M059J (cell line): ENCODE measurements around the gene NEU4. TPM values are rescaled to one million over a fixed set of nuclear protein-coding genes. Genes with fewer than 3 reads are reported as not detected.
"Not testable (repeated sequence)": the region's sequence is repeated elsewhere in the genome, so short reads cannot be mapped to it uniquely, and the experiment has no call there.

ENCODE experiments used
- DNase-seq: peaks from one replicate; pipeline ENCODE4 v3.0.0-alpha.2; 2012; ENCODE audit warnings: low read depth
- total RNA-seq: library from RNA; depleted of rRNA; stranded (reverse); fragments of >200 nt; shearing (Covaris generic); gene quantifications from 2 replicates; pipeline ENCODE4 v1.2.3, GENCODE V29; 2014

Gene NEU4
- total RNA-seq, 1 experiment from 2014 or later: not detected

DNA sequence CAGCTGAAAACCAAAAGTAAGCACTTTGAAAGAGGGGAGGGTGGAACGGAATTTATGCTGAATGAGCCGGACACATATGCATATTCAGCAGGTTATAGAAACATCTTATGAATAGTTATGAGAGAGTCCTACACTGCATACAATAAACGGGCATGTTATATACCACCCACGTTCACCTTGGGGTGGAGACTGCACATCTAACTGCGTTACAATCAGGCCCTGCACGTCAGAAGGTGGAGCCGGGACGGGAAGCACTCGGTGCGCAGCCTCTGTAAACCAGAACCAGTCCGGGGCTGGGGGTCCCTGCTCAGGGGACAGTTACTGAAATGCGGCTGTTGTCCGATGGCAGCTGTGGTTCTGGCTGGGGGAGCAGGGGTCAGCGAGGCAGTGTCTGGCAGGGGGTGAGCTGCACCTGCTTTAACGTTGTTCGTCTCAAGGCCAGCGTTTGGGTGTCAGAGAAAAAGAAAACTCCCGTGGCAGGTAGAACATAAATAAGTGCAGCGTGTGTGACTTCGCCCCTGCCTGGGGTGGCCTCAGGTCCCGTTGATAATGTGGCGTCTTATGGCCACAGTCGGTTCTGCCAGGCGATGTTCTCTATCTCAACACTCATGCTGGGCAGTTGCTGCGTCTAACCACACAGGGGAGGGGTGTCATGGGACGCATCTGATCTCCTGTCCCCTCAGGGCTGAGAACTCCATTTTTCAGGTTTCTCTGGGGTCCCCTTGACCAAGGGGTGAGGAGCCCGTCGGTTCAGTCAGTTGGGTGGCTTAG, 24.9 kb downstream of the NEU4 start:
- not testable (repeated sequence) for DNase-seq

DNA sequence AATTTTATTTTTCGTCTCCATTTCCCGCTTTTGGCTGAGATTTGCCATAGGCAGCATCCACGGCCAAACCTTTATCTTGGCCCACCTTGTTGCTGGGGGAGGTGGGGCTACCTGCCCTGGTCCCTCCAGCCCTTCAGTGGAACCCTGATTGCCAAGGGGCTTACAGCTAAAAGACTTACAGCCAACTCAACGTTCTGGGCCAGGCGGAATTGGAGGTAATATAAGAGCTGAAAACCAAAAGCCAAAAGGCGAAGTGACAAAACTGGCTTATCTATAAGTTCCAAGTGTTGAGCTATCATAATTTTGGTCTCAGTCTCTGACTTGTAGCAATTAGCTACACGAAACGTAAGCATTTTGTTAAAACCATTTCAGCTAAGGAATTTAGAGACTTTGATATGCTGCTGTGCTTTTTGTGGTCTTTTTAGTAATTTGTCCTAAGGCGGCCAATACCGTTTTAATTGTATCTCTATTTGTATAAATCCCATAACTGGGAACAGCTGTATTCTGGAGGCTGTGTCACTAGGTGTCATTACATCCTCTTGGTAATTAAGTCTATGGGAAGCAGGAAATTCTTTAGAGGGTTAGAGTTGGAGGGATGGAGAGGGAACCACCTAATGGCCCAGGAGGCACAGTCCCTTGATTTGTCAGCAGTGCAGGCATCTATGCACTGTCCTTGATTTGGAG, 25.7 kb downstream of the NEU4 start:
- no peak for DNase-seq

DNA sequence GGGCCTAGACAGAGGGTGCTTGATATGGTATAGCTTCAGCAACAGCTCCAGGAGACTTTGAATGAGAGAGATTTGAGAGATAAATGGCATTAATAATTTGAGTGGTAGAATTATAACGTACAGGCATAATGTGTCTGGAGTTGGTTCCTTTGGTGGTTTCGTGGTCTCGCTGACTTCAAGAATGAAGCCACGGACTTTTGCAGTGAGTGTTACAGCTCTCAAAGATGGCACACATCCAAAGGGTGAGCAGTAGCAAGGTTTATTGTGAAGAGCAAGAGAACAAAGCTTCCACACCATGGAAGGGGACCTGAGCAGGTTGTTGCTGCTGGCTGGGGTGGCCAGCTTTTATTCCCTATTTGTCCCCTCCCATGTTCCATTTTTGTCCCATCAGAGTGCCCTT, 26.6 kb downstream of the NEU4 start:
- peak; percentile 32 for DNase-seq

DNA sequence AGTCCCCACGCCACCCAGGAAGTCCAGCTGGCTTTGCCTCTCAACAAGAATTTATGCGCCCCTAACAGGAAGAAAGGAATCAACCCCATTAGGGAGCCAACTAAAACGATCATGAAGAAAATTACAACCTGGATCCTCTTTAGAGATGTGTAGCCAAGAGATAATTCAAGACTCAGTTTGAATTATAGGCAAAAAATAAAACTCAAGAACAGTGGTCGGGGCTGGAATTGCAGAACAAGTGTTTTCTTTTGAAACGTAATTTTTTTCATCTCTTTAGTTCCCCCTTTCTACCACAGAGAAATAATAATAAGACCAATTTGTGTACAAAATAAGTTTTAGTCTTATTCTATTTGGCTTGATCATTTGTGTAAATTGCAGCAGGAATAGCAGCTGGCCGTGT, 27.3 kb downstream of the NEU4 start:
- DNase-seq: no peak

GRCh38 chr2:241837197-241837965, 28.4 kb downstream of the NEU4 start:
- DNase-seq: no peak

DNA sequence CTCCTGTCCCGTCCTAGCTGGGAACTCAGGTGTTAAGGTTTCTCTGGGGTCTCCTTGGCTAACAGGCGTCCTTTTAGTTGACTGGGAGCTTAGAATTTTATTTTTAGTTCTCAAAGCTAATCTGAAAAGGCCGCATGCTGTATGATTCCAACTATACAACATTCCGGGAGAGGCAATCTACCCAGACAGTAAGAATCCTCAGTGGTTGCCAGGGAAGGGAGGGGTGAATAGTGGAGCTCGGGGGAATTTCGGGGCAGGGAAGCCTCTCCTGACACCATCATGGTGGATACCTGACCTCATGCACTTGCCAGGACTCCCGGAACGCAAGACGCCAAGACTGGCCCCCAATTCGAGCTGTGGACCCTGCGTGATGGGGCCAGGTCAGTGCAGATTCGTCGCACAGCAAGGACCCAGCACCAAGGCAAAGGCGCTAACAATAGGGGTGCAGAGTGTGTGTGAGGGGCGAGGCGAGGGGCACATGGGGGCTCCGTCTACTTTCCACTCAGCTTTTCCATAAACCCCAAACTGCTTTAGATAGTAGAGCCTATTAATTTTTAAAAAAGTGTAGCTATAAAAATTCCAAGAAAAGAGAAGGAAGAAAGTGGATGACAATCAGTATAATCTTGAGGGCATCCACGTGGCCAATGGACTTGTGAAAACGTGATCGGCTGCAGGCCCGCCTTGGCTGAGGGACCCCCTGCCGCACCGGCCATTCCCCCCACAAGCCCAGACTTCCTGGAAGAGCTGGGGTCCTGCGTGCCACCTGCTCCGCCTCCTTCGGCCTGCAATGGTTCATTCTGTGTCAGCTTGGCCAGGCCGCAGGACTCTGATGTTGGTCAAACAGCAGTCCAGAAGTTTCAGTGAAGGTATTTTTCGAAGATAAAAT, 32.4 kb downstream of the NEU4 start:
- DNase-seq: no peak

DNA sequence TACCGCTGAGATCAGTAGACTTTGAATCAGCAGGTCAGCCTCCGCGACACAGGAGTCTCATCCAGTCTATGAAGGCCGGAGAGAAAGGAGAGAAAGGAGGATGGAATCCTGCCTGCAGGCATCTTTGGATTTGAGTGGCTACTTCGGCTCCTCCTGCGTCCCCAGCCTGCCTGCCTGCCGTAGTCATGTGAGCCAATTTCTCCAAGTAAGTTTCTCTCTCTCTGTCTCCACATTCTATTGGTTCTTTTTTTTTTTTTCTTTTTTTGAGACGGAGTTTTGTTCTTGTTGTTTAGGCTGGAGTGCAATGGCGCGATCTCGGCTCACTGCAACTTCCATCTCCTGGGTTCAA, 33.0 kb downstream of the NEU4 start:
- DNase-seq: no peak

DNA sequence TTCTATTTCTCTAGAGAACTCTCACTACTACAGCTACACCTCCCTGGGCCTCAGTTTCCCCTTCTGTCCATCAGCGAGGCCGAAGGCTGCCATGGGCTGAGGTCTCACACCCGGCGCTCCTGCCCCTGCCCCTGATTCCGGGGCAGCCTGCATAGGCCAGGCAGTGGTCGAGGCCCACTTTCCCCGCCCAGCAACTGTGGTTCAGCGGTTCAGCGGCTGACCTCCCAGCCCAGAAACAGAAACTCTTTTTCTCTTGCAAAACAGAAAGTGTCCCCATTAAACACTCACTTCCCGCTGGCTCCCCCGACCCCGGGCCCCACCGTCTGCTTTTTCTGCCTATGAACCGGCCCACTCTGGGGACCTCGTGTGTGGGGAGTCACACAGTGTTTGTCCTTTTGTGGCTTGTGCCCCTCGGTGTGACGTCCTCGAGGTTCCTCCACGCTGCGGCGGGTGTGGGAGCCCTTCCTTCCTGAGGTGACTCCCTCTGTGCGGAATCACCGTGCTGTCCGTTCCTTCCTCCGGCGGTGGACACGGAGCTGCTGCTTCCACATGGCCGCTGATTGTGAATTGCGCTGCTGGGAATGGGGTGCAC, 33.7 kb downstream of the NEU4 start:
- DNase-seq: no peak

DNA sequence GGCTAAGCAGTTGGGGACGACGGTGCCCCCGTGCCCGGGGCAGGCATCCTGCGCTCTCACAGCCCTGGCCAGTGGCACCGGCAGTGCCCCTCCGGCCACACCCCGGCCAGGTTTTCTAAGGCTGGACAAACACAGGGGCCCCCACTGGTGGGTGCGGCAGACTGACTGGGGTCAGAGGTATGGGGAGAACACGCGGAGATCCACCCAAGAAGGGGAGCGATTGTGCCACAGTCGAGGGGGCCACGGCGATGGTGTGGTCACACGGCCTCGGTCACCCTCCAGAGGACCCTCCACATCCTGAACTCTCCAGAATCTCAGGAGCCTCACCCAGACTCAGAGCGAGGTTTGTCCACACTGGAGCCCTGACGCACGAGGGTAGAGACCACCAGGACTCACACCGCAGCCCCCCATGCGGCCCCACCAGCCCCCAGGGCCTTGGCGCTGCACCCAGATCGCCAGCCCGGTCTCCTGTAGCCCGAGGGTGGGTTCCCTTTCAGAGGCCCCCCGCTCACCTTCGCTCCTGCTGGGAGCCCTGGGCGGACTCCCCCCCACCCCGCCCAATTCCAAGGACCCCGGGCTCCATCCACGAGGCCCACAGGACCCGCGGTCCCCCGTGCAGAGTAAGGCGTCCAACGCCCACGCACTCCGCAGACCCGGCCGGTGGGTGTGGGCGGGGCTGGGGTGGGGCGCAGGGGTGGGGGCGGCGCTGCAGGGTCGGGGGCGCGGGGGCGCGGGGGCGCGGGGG, 34.5 kb downstream of the NEU4 start:
- DNase-seq: no peak

DNA sequence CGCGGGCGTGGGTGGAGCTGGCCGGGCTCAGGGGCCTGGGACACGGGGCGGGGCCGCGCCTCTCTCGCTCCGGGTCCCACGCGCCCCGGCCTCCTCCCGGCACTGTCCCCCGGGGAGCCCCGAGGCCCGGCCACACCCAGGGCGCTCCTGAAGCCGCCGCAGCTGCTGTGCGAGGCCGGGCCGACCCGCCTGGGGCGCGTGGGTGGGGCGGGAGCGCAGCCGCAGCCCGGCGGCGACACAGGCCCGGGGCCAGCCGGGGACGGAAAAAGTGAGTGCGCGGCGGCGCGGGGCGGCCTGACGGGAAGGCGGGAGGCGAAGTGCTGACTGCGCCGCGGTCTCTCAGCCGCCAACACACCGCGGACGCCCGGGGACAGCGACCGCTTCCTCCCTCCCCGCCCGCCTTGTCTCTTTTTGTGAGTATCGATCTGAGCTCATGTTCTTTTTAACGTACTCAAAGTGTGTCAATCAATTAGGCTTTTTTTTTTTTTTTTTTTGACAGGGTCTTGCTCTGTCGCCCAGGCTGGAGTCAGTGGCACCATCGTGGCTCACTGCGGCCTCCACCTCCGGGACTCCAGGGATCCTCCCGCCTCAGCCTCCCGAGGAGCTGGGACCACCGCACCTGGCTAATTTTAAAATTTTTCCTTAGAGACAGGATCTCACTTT, 35.2 kb downstream of the NEU4 start:
- DNase-seq: peak; percentile 30

- no peak for DNase-seq
Observed at GRCh38 chr2:241844831-241845578, 36.0 kb downstream of the NEU4 start.

GRCh38 chr2:241846406-241846805, 37.4 kb downstream of the NEU4 start:
- no peak for DNase-seq

DNA sequence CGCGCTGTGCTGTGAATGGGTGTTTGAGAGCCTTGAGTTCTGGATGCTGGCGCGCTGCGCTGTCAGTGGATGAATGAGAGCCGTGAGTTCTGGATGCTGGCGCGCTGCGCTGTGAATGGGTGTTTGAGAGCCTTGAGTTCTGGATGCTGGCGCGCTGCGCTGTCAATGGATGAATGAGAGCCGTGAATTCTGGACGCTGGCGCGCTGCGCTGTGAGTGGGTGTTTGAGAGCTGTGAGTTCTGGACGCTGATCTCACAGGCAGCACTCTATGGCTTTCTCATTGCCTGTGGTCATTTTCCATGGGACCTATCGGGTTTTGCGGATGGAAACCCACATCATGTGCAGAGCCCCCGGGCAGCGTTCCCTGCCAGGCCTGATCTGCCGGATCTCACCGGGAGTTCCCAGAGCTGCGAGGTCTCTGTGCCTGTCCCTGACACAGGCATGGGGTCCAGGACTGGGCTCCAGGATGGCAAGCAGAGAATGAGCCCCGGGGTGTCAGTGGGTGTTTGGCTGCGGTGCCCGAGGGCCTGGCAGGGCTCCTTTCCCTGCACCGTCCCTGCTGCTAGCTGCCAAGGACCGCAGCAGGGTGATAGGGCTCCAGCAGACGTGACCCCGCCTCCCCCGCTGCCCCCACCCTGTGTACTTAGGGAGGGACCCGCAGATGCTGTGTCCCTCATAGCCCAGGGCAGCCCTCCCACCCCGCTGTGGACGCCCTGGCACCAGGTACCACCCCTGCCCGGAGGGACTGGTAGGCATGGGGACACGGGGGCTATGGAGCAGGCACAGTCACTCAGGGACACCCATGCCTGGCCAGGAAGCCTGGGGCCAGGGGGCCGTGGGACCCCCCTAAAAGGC, 40.0 kb downstream of the NEU4 start:
- DNase-seq: no peak

DNA sequence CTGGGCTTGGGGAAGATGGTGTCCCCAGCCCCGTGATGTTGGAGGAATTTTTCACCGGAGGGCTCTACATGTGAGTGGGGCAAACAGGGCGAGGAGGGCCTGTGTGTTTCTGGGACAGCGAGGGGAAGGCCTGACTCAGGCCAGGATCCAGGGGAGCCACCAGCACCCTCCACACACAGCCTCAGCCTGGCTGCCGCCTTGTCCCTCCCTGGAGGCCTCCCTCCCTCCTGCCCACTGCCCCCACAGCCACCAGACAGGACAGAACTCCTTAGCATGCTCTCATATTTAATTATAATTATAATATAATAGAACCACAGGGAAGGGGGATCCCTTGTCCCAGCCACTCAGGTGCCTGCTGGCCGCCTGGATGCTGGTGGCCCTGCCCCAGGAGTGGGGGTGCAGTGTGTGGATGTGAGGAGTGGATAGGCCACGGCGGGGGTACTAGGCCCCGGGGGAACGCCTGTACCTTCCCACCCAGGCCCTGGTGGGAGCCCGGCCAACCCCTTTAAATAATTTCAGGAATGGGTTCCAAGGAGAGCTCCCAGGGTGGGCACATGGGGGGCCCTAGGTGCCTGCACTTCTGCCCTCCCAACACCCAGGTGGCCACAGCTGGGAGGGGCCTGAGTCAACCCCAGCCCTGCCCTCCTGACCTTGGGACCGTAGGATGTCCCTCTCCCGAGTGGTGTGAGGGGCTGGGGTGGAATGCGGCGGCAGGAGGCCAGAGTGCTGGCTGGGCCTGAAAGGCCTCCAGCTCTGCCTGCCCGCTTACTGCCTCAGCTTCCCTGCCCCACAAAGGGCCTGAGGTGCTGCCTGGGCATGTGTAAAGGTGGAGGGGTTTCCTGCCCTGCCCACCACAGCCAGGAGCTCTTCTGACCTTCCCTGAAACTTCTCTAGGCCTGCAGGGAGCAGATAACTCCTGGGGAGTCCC, 40.9 kb downstream of the NEU4 start:
- no peak for DNase-seq

DNA sequence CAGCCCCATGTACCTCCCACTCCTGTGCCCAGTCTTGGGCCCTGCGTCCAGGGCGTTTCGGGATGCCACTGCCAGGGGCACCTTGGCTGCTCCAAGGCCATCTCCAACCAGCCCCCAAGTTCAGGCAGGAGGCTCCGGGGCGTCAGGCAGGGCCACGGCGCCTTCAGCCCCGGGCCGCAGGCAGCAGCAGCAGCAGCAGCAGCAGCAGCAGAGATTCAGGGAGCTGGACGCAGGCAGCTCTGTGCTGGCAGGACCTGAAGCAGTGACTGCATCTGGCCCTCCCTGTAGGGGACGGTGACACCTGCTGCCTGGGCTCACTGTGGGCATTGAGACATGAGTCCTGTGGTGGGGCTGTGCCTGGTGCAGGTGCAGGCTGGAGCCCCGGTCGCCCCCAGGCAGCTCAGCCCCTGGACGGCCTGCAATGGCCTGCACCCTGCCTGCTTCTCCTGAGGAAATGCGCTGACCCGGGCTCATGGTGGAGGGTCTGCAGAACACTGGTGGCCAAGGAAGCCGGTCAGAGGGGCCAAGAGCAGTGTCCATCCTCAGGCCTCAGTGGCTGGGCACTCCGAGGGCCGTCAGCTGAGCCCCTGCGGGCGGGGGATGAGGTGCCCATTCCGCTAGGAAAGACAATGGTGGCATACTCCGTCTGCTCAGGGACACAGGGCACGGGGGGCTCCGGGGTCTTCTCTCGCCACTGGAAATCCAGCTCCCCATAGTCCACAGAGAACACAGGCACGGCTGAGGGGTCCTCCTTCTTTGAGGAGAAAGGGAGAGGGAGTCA, 41.7 kb downstream of the NEU4 start:
- no peak for DNase-seq

GRCh38 chr2:241851325-241852115, 42.5 kb downstream of the NEU4 start:
- DNase-seq: no peak
